Measurements from ENCODE around the gene PPARA. TPM values are rescaled to one million over a fixed set of nuclear protein-coding genes. Genes with fewer than 3 reads are reported as not detected.

PPARA gene
- total and polyA plus RNA-seq, 9 of the 15 experiments (the other 6 are each of a cell fraction or from before 2014, with no cell fraction given), result 0.64 to 5.3 (median 3.5) TPM

DNA sequence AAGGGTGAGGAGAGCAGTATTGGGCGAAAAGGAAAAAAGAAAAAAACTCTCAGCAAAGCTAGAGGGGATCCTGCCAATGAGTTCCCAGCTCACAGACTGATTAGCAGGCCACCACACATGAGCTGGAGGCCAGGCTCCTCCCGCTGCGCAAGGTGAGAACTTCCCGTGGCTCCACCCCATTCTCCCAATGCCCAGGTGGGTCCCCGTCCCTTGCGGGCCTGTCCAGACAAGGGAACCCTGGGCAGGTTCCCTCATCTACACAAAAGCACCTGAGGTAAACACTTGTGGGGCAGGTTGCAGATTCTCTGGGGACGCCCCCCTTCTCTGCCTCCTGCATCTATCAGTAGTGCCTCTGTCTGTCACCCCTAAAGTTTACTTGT lies 53.3 kb downstream of the PPARA start (continued):
- TF ChIP-seq, protein P1, sequence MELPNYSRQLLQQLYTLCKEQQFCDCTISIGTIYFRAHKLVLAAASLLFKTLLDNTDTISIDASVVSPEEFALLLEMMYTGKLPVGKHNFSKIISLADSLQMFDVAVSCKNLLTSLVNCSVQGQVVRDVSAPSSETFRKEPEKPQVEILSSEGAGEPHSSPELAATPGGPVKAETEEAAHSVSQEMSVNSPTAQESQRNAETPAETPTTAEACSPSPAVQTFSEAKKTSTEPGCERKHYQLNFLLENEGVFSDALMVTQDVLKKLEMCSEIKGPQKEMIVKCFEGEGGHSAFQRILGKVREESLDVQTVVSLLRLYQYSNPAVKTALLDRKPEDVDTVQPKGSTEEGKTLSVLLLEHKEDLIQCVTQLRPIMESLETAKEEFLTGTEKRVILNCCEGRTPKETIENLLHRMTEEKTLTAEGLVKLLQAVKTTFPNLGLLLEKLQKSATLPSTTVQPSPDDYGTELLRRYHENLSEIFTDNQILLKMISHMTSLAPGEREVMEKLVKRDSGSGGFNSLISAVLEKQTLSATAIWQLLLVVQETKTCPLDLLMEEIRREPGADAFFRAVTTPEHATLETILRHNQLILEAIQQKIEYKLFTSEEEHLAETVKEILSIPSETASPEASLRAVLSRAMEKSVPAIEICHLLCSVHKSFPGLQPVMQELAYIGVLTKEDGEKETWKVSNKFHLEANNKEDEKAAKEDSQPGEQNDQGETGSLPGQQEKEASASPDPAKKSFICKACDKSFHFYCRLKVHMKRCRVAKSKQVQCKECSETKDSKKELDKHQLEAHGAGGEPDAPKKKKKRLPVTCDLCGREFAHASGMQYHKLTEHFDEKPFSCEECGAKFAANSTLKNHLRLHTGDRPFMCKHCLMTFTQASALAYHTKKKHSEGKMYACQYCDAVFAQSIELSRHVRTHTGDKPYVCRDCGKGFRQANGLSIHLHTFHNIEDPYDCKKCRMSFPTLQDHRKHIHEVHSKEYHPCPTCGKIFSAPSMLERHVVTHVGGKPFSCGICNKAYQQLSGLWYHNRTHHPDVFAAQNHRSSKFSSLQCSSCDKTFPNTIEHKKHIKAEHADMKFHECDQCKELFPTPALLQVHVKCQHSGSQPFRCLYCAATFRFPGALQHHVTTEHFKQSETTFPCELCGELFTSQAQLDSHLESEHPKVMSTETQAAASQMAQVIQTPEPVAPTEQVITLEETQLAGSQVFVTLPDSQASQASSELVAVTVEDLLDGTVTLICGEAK (IDR thresholded peaks at IDR 0.05), result no peak
- TF ChIP-seq, protein P1 (CRISPR knock-in tag; IDR thresholded peaks at IDR 0.05), result no peak
- no peak for TF ChIP-seq CREM (IDR thresholded peaks at IDR 0.05; ENCODE audit: low read depth)
- TF ChIP-seq, protein P2, sequence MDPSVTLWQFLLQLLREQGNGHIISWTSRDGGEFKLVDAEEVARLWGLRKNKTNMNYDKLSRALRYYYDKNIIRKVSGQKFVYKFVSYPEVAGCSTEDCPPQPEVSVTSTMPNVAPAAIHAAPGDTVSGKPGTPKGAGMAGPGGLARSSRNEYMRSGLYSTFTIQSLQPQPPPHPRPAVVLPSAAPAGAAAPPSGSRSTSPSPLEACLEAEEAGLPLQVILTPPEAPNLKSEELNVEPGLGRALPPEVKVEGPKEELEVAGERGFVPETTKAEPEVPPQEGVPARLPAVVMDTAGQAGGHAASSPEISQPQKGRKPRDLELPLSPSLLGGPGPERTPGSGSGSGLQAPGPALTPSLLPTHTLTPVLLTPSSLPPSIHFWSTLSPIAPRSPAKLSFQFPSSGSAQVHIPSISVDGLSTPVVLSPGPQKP (CRISPR knock-in tag; IDR thresholded peaks at IDR 0.05), result no peak
- TF ChIP-seq, protein P3, sequence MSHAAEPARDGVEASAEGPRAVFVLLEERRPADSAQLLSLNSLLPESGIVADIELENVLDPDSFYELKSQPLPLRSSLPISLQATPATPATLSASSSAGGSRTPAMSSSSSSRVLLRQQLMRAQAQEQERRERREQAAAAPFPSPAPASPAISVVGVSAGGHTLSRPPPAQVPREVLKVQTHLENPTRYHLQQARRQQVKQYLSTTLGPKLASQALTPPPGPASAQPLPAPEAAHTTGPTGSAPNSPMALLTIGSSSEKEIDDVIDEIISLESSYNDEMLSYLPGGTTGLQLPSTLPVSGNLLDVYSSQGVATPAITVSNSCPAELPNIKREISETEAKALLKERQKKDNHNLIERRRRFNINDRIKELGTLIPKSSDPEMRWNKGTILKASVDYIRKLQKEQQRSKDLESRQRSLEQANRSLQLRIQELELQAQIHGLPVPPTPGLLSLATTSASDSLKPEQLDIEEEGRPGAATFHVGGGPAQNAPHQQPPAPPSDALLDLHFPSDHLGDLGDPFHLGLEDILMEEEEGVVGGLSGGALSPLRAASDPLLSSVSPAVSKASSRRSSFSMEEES (CRISPR knock-in tag; IDR thresholded peaks at IDR 0.05), result no peak
- no peak for TF ChIP-seq RBM22 (IDR thresholded peaks at IDR 0.05; ENCODE audit: low read depth, low read length, poor library complexity, severe bottlenecking)

Data from K562 (cell line).